ENCODE data around the gene GKAP1.
"Not testable (repeated sequence)": the region's sequence is repeated elsewhere in the genome, so short reads cannot be mapped to it uniquely, and the experiment has no call there.

The GKAP1 gene

GRCh38 chr9:83728591-83729368, 88.8 kb downstream of the GKAP1 start:
- not testable (repeated sequence) for DNase-seq (ENCODE audit: low read depth)

GRCh38 chr9:83724436-83724835, 93.1 kb downstream of the GKAP1 start:
- DNase-seq (ENCODE audit: low read depth): no peak

GRCh38 chr9:83722726-83723495, 94.7 kb downstream of the GKAP1 start:
- DNase-seq (ENCODE audit: low read depth): no peak

- no peak for DNase-seq (ENCODE audit: low read depth)
Measured at GRCh38 chr9:83721509-83721908, 96.1 kb downstream of the GKAP1 start.

GRCh38 chr9:83715794-83716193, 101.8 kb downstream of the GKAP1 start:
- DNase-seq (ENCODE audit: low read depth): no peak

GRCh38 chr9:83715221-83715620, 102.3 kb downstream of the GKAP1 start:
- DNase-seq (ENCODE audit: low read depth): no peak

GRCh38 chr9:83714329-83714728, 103.2 kb downstream of the GKAP1 start:
- DNase-seq (ENCODE audit: low read depth): no peak

GRCh38 chr9:83708515-83709158, 108.9 kb downstream of the GKAP1 start:
- DNase-seq (ENCODE audit: low read depth): peak; percentile 14

- DNase-seq (ENCODE audit: low read depth): peak; percentile 84
Measured at GRCh38 chr9:83707768-83708514, 109.6 kb downstream of the GKAP1 start, which contains the start of gene UBQLN1. Gene UBQLN1 (minus strand): TSS chr9:83707958. CDS start chr9:83707679, 279 bp downstream.

- no peak for DNase-seq (ENCODE audit: low read depth)
Measured at GRCh38 chr9:83707518-83707767, 110.1 kb downstream of the GKAP1 start.

- DNase-seq (ENCODE audit: low read depth): peak; percentile 26
Measured at GRCh38 chr9:83706676-83707517, 110.7 kb downstream of the GKAP1 start.

GRCh38 chr9:83705219-83705651, 112.3 kb downstream of the GKAP1 start:
- not testable (repeated sequence) for DNase-seq (ENCODE audit: low read depth)

- DNase-seq (ENCODE audit: low read depth): no peak
Measured at GRCh38 chr9:83701769-83702168, 115.8 kb downstream of the GKAP1 start.

- no peak for DNase-seq (ENCODE audit: low read depth)
Measured at GRCh38 chr9:83701286-83701685, 116.3 kb downstream of the GKAP1 start.

- DNase-seq (ENCODE audit: low read depth): no peak
Measured at GRCh38 chr9:83699615-83700014, 118.0 kb downstream of the GKAP1 start.

GRCh38 chr9:83698976-83699585, 118.5 kb downstream of the GKAP1 start:
- DNase-seq (ENCODE audit: low read depth): no peak

GRCh38 chr9:83691492-83691891, 126.1 kb downstream of the GKAP1 start:
- DNase-seq (ENCODE audit: low read depth): no peak

Data from stimulated activated CD8-positive, alpha-beta memory T cell treated with anti-CD3 and anti-CD28 coated beads, Interleukin-15, amount 100 ng/mL, for 1 hour (primary cell).